GM10847 (cell line): Measurements from ENCODE around the gene NEURL1B.
A peak's percentile ranks its signal among the peaks of the same experiment; 100 is the strongest.

Experiments
- POLR2A ChIP-seq: IDR thresholded peaks from 2 replicates; pipeline ENCODE4 v1.6.1; 2011; ENCODE audit not compliant: insufficient read length; ENCODE audit errors: extremely low read depth

The NEURL1B gene

DNA sequence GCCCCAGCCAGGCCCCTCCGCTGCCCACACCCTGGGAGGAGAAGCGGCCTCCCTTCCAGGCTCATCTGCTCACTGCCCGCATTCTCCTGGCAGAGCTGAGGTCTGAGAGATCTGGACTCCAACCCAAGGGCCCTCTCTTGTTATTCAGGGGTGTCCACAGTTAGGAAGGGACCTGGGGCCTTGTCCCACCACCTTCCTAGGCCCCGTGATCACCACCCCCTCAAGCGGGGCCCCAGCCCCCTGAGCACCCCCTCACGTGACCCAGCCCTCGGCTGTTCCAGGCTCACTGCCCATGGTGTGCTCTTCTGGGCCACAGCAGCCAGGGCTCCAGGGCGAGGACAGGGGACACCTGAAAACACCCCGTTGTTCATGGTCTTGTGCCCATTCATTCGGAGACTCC is 48.7 kb downstream of the NEURL1B start:
- TF ChIP-seq POLR2A = no peak

DNA sequence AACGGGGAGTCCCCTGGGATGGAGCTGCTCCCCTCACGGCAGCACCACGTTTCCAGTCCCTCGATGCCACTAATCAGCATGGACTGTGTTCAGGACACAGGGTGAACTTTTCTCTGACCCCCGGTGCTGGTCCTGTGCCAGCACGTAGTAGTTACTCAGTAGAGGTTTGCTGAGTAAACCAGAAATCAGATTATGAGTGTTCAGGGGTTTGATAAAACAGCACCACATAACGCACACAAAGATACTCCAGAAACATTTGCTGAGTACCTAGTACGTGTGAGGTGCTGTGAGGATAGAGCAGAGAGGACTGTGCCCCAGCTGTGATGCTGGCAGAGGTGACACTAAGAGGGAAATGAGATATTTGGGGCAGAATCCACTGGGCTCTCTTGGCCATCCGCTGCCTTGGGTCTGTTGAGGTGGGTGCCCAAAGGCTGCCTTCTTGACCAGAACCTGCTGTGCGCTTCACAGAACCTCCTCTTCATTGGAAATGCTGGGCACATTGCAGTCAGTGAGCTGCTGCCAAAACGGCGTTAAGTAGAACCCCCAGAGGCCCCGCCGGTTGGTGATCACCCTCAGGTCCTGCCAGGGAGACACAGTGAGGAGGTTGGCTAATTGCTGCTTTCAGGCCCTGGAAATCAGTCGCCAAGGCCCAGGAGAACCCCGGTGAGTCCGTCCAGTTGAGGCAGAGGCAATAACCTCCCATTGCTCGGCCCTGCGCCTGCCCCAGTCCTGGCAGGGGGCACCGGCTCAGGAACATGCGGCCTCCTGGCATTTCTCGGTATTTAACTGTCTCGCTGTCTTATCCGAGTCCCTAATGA is 49.4 kb downstream of the NEURL1B start:
- TF ChIP-seq POLR2A = no peak

DNA sequence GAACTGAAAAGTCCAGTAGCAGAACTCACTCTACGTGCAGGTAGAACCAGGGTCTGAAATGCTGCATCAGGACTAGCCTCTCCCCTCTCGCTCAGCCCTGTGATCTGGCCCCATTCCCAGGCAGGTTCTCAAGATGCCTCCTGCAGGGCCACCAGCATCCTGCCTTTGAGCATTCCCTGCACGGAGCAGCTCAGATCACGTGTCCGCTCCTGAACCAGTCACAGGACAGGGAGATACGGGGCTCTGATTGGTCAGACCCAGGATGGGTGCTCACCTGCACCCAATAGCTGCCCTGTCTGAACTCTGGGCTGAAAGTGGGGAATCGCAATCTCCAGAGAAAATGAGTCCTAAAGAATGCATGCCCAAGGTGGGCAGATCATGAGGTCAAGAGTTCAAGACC is 50.8 kb downstream of the NEURL1B start:
- no peak for TF ChIP-seq POLR2A

DNA sequence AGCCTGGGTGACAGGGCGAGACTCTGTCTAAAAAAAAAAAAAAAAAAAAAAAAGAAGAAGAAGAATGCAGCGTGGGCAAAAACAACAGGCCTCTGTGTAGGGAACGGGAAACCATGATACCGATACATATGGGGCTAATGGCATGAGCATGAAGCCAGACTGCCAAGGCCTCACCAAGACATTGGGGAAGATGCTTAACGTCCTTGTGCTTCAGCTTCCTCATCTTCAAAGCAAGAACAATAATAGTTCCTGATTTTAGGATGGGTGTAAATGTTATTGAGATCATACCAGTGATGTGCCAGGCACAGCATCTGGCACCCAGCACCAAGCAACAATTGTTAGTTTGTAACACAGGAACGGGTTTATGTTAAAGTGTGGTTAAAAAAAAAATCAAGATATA is 51.4 kb downstream of the NEURL1B start:
- TF ChIP-seq POLR2A = no peak

DNA sequence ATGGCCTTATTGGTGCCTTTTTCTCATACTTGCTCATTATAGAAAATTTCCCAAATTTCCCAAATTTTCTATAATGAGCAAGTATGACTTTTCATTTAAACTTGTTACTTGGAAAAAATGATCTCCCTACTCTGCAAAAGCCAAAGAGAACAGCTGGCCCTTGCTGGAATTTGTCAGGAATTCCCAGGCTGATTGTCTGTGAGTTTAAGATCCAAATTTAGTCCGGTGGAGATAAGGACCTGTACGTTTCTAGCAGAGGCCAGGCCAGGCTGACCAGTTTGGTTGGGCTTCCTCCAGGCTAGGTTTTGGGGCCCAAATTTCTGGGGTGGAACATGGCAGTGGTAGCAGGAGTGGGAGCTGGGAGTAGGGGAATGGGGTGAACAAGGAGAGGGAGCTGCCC is 51.9 kb downstream of the NEURL1B start:
- no peak for TF ChIP-seq POLR2A

DNA sequence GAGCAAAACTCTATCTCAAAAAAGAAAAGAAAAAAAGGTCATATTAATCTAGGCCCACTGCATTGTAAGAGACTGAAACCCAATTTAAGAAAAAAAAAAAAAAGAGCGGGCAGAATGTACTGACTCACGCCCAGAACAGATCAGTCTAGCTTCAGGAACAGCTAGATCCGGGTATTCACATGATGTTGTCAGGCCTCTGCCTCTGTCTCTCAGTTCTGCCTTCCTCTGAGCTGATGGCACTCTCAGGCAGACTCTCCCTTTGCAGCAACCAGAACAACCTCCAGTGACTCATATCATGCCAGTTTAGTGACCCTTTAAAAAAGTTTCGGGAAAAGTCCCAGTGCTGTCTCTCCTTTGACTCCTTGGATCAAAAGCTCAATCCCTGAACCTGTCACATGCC is 53.0 kb downstream of the NEURL1B start:
- no peak for TF ChIP-seq POLR2A

DNA sequence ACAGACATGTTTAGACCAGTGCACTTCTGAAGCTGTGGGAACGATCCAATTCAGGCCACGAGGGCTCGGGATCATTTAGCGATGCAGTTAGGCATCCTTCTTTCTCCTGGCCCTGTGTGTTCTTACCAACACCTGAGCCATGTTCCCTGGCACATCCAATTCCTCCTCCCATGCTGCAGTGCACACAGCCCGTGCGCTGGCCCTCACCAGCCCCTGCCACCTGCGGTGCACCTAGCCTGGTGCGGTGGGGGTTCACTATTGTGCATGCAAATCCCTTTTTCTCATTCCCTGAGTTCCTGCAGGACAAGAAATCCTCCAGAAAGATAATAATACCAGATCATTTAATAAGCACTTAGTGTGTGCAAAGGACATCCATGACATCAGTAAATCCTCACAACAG is 53.5 kb downstream of the NEURL1B start:
- no peak for TF ChIP-seq POLR2A

DNA sequence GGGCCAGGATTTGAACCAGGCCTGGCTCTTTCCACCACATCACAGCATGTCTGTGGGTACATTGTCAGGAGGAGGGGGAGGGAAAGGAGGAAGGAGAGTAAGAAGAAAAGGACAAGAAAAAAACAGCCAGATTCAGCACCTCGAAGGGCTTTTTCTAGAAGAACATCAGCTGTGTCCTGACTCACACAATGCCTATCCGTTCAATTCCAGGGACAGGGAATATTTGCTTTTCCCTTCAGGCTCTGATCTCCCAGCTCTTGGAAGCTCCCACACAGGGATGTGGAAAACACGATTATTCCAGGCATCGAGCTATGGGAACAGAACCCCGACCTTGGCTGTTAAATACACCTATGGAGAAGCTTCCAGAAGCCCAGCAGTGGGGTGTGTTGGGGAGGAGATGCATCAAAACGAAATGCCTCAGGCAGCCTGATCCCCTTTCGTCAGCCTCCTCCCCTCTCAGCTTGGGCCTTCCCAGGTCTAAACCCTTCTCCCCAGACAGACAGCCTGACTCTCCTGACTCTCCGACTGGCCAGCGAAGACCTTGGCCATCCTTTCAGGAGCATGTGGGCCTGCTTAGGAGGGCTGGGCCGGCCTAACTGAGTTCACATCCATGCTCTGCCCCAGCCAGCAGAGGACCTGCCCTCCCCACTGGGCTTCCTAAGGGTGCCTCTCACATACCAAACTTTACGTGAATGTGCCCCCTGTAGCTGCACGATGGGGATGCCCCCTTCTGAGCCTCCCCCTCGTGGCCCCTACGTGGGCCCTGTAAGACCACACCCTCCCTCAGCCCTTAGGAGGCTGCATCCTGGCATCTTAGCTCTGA is 54.4 kb downstream of the NEURL1B start:
- no peak for TF ChIP-seq POLR2A

DNA sequence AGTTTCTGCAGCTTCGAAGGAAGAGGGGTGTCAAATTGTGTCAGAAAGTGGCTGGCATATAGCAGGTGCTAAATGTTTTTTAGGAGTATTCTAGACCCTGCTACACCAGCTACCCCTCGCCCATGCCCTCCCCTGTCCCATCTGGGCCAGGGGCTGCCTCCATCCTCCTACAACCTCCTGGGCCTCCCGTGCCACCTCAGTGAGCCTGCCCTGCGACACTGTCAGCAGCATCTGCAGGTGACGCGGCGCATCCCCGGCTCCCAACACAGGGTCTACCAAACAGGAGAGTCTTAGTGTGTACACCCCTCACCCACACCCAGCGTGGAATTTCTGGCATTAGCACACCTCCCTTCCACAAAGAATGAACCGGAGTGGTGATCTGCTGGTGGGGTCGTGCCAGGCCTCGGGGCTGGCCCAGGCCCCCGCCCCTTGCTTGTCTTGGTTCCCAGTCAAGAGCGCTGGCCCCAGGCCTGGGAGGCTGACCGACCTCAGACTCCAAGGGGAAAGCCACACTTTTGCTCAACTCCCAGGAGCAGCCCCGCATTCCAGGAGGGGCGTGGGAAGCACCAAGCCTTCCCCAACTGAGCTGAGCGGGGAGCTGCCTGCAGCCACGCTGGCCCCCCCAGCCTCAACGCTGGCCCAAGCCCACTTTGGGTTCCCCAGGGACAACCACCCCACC is 55.2 kb downstream of the NEURL1B start:
- TF ChIP-seq POLR2A = no peak

DNA sequence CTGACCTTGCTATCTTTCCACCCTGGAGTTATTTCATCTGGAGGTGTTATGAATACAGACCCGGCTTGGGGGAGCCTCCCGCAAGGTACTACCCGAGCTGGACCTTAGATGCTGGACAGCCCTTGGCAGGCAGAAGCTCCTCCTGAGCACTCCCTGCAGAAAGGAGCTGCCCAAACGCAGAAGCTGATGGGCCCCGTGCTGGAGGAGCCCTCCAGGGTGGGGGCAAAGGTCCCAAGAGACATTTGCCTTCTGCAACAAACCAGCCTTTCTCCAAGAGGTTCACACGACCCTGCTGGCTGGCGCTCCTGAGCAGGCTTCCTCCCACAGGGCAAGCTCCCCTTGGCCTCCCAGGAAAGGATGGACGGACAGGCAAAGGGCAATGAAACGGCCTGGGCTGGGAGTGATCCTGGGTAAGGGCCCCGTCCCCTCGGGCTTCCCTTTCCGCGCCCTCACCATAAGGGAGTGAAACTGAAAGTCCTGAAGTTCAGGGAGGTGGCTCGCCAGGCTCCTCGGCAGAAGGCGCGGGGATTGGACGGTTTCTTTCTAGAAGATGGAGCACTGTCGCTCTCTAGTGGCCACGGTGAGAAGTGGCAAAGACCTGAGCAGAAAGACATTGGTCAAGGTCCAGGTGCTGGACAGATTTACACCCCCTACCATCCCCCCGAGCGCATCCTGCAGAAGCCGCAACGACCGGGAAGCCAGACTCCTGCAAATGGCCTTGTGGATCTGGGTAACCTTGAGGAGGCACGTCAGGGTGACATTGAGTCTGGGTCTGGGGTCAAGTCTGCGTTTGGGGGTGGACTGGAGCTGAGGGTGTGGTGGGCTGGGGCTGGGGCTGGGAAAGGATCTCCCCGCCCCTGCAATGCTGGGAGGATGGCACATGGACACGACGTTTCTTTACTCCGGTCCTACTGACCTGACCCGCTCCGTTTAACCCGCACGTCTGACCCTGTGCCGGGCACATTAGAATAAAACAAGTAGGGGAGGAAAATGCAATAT is 56.4 kb downstream of the NEURL1B start:
- TF ChIP-seq POLR2A = peak; percentile 23

DNA sequence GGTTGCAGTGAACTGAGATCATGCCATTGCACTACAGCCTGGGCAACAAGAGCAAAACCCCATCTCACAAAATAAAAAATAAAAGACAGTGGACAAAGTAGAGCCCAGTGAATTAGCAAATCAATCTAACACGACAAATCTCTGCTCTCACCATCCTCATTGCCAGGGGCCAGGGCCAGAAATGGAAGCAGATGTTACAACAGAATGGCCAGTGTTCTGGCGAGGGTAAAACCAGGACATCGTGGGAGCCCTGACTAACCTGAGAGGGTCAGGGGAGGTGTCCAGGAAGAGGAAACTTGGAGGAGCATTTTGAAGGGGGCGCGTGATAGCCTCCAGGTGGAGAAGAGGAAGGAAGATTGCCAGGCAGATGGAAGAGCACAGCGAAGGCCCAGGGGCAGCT is 58.4 kb downstream of the NEURL1B start:
- no peak for TF ChIP-seq POLR2A

DNA sequence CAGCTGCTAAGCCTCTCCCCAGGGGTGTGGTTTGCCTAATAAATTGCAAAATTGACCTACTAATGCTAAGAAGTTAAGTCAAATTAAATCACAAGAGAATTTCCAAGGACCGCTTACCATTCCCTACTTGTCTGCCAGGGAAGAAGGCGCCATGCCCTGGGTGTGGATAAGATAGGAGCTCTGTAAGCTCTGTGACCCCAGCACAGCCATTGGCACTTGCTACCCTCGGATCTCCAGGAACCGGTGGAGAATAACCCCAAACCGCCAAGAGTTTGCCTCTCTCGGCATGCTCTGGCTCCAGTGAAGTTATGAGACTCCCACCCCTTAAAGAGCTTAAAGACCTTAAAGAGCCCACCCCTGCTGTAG is 58.9 kb downstream of the NEURL1B start:
- TF ChIP-seq POLR2A = no peak

DNA sequence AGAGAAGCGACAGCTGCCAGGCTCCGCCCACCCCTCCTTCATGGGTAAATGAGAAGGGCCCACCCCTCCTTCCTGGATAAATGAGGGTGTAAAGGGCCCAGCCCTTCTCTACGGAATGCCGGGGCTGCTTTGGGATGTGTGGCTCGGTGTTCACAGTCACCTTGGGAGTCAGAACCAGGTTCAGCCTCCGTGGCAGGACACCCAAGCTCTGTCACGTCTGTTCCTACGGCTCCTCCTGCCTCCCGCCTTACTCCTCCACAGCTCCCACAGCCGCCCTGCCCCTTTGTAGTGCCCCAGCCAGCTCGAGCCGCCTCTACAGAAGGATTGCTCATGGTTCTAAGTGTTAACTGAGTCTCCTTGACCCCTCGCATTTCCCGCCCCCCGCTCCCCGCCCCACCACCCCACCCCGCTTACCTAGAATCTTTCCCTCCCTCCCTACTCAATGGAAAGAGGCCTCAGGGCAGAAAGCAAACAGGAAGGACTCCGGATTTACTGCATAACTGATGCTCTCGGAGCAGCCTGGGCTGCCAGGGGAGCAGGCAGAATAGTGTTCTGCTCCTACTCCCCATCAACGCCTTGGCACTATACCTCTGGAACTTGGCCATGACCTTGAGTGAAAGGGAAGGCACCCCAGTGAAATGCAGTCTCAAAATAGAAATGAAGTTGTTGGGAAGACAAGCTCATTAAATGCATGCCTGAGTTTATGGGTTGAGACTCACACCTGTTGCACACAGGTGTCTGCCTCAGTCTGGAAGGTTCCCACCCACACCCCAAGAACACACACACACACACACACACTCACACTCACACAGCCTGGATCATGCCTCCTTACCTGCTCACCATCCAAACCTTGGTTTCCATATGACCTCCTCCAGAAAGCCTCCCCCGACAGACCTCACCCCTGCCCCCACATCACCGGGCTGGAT is 59.6 kb downstream of the NEURL1B start:
- TF ChIP-seq POLR2A = no peak

DNA sequence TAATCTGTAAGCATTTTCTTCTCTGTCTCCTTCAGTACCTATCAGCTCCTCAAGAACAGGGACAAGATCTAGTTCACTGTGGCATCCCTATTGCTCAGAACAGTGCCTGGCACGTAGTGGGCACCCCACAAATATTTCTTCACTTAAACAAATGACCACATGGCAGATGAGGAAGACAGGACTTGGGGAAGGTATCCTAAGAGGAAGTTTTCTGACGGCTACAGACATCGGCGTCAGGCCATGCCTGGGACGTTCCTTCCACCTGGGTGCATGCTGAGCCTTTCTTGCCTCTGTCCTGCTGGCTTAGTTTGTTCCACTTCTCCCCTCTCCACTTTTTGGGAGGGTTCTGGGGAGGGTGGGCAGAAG is 60.2 kb downstream of the NEURL1B start:
- no peak for TF ChIP-seq POLR2A
